Loucy (cell line): ENCODE measurements around the gene LAPTM5.

Experiments
- H2AFZ ChIP-seq: fragments of 200-600 bp; sonication (generic); 2 replicates; pipeline ENCODE4 v1.6.0; 2016; ENCODE audit warnings: antibody characterized with exemption, mild to moderate bottlenecking, low read length, moderate library complexity
- H3F3A ChIP-seq: fragments of 200-600 bp; 2 replicates; pipeline ENCODE4 v1.6.0; 2016; ENCODE audit warnings: antibody characterized with exemption, low read depth, mild to moderate bottlenecking
- H3K27me3 ChIP-seq: fragments of 200-600 bp; sonication (generic); 2 replicates; pipeline ENCODE4 v1.6.1; 2014; ENCODE audit warnings: low read length, mild to moderate bottlenecking; ENCODE audit not compliant: insufficient read depth, poor library complexity, severe bottlenecking
- H3K36me3 ChIP-seq: fragments of 200-600 bp; sonication (generic); 2 replicates; pipeline ENCODE4 v1.6.1; 2016; ENCODE audit warnings: low read length; ENCODE audit not compliant: insufficient read depth
- H3K4me1 ChIP-seq: fragments of 200-600 bp; sonication (generic); 2 replicates; pipeline ENCODE4 v1.5.1; 2014; ENCODE audit warnings: low read length, mild to moderate bottlenecking; ENCODE audit not compliant: insufficient read depth, poor library complexity, severe bottlenecking
- H3K4me2 ChIP-seq: fragments of 200-600 bp; sonication (generic); 2 replicates; pipeline ENCODE4 v1.6.0; 2014; ENCODE audit warnings: antibody characterized with exemption, low read length, low read depth, mild to moderate bottlenecking; ENCODE audit not compliant: poor library complexity, severe bottlenecking
- H3K4me3 ChIP-seq: fragments of 200-600 bp; sonication (generic); 2 replicates; pipeline ENCODE4 v1.5.1; 2014; ENCODE audit warnings: low read length, mild to moderate bottlenecking, mixed read lengths; ENCODE audit not compliant: poor library complexity, severe bottlenecking
- H3K79me2 ChIP-seq: fragments of 200-600 bp; sonication (generic); 2 replicates; pipeline ENCODE4 v1.6.1; 2014; ENCODE audit warnings: low read length; ENCODE audit not compliant: insufficient read depth
- H3K9ac ChIP-seq: fragments of 200-600 bp; sonication (generic); 2 replicates; pipeline ENCODE4 v1.6.0; 2014; ENCODE audit warnings: mild to moderate bottlenecking, low read depth, low read length, moderate library complexity; ENCODE audit not compliant: poor library complexity, severe bottlenecking
- H3K9me2 ChIP-seq: fragments of 200-600 bp; sonication (generic); replicated peaks from 2 replicates; pipeline ENCODE4 v1.6.1; 2016; ENCODE audit warnings: low read depth, low read length, mixed read lengths
- H3K9me3 ChIP-seq: fragments of 200-600 bp; sonication (generic); 2 replicates; pipeline ENCODE4 v1.6.1; 2014; ENCODE audit warnings: mild to moderate bottlenecking, antibody characterized with exemption, low read length, low read depth; ENCODE audit not compliant: insufficient read depth
- H4K20me1 ChIP-seq: fragments of 200-600 bp; sonication (generic); 2 replicates; pipeline ENCODE4 v1.6.0; 2014; ENCODE audit warnings: antibody characterized with exemption, low read length, mild to moderate bottlenecking; ENCODE audit not compliant: insufficient read depth, poor library complexity, severe bottlenecking
- CTCF ChIP-seq: fragments of 200-600 bp; sonication (generic); conservative IDR thresholded peaks from 2 replicates; pipeline ENCODE4 v1.5.1; 2014; ENCODE audit warnings: mild to moderate bottlenecking, antibody characterized with exemption, low read length
- EZH2phosphoT487 ChIP-seq: fragments of 200-600 bp; IDR thresholded peaks from 2 replicates; pipeline ENCODE4 v1.6.1; 2018; ENCODE audit warnings: antibody characterized with exemption, mild to moderate bottlenecking, moderate library complexity, borderline replicate concordance

LAPTM5 gene

GRCh38 chr1:30726773-30727684, 30.5 kb downstream of the LAPTM5 start:
- no peak overlapping the region for H3K9ac ChIP-seq
- no peaks in the 10 kb centered on the region for H3K79me2 ChIP-seq
- H3K9me3 ChIP-seq: no peaks in the 10 kb centered on the region
- TF ChIP-seq EZH2phosphoT487: no peak
- no peak for TF ChIP-seq CTCF
- H4K20me1 ChIP-seq: no peaks in the 10 kb centered on the region
- no peaks in the 10 kb centered on the region for H3K36me3 ChIP-seq
- no peak overlapping the region for H3K4me2 ChIP-seq
- H3K4me1 ChIP-seq: no peaks in the 10 kb centered on the region
- no peak overlapping the region for H2AFZ ChIP-seq
- H3K4me3 ChIP-seq: no peak overlapping the region
- H3K27me3 ChIP-seq: no peaks in the 10 kb centered on the region
- H3K9me2 ChIP-seq: no peaks in the 10 kb centered on the region
- H3F3A ChIP-seq: no peaks in the 10 kb centered on the region

GRCh38 chr1:30726236-30726635, 31.3 kb downstream of the LAPTM5 start:
- H2AFZ ChIP-seq: no peak overlapping the region
- H3K9ac ChIP-seq: no peak overlapping the region
- no peaks in the 10 kb centered on the region for H3K9me3 ChIP-seq
- TF ChIP-seq EZH2phosphoT487 (no peak), CTCF (no peak)
- H4K20me1 ChIP-seq: no peaks in the 10 kb centered on the region
- no peaks in the 10 kb centered on the region for H3K79me2 ChIP-seq
- no peaks in the 10 kb centered on the region for H3K36me3 ChIP-seq
- no peak overlapping the region for H3K4me3 ChIP-seq
- no peak overlapping the region for H3K4me2 ChIP-seq
- H3F3A ChIP-seq: no peaks in the 10 kb centered on the region
- no peaks in the 10 kb centered on the region for H3K27me3 ChIP-seq
- H3K9me2 ChIP-seq: no peaks in the 10 kb centered on the region
- no peaks in the 10 kb centered on the region for H3K4me1 ChIP-seq

GRCh38 chr1:30725450-30726095, 32.0 kb downstream of the LAPTM5 start:
- no peak overlapping the region for H3K4me3 ChIP-seq
- TF ChIP-seq EZH2phosphoT487 (no peak), CTCF (no peak)
- H3K27me3 ChIP-seq: no peaks in the 10 kb centered on the region
- no peaks in the 10 kb centered on the region for H3K79me2 ChIP-seq
- H3K9me2 ChIP-seq: no peaks in the 10 kb centered on the region
- no peaks in the 10 kb centered on the region for H3K9me3 ChIP-seq
- H3K4me1 ChIP-seq: no peaks in the 10 kb centered on the region
- no peaks in the 10 kb centered on the region for H3F3A ChIP-seq
- H4K20me1 ChIP-seq: no peaks in the 10 kb centered on the region
- H2AFZ ChIP-seq: no peak overlapping the region
- H3K9ac ChIP-seq: no peak overlapping the region
- H3K4me2 ChIP-seq: no peak overlapping the region
- no peaks in the 10 kb centered on the region for H3K36me3 ChIP-seq
